H1 (cell line): Measurements from ENCODE around the gene CDH2. TPM values are rescaled to one million over a fixed set of nuclear protein-coding genes. Genes with fewer than 3 reads are reported as not detected.

Experiments
- ASH2L ChIP-seq: fragments of 200-600, 300-600 bp; sonication (generic); IDR thresholded peaks from one replicate; pipeline ENCODE4 v1.7.1; 2017; ENCODE audit warnings: low read length
- BACH1 ChIP-seq: IDR thresholded peaks from 2 replicates; pipeline ENCODE4 v1.6.1; 2012; ENCODE audit warnings: low read length, improper control_type of control experiment
- BRCA1 ChIP-seq: IDR thresholded peaks from 2 replicates; pipeline ENCODE4 v1.6.1; 2012; ENCODE audit warnings: low read depth, low read length, improper control_type of control experiment
- RAD21 ChIP-seq, 2 experiments: IDR thresholded peaks in 1 of 2; conservative IDR thresholded peaks in 1 of 2; 2 replicates each; pipeline ENCODE4 v1.6.1; 2011; ENCODE audit warnings: low read depth in 2 of 2, low read length in 2 of 2, improper control_type of control experiment in 1 of 2, inconsistent platforms in 1 of 2, mild to moderate bottlenecking in 1 of 2, moderate library complexity in 1 of 2
- RBBP5 ChIP-seq: IDR thresholded peaks from 2 replicates; pipeline ENCODE4 v1.7.1; 2012; ENCODE audit warnings: low read depth, mild to moderate bottlenecking, inconsistent platforms, low read length, moderate library complexity, borderline replicate concordance
- polyA plus RNA-seq, 7 experiments: library from polyadenylated mRNA; depleted of rRNA in 3 of 7; stranded (reverse) in 5 of 7; unstranded in 2 of 7; fragments of >200 nt in 5 of 7; fragments of 200-250 nt in 2 of 7; gene quantifications; 1 replicate in 5 of 7; 2 replicates in 1 of 7; 4 replicates in 1 of 7; pipeline versions ENCODE4 v1.2.1 to v1.2.3, GENCODE V29; 2011 to 2013; ENCODE audit warnings: missing spikeins in 2 of 7, mixed read lengths in 2 of 7
- total RNA-seq: library from RNA; stranded (reverse); fragmentation: NEBNext Ultra II Directional; extraction: Animal tissue kit (Norgen Biotek cat#: 25700); gene quantifications from 2 replicates; pipeline ENCODE4 v1.2.1, GENCODE V29; 2021

CDH2 gene
- total and polyA plus RNA-seq, 2 of the 8 experiments (the other 6 are each of a cell fraction or from before 2014, with no cell fraction given) = 15.0 to 56.5 TPM

DNA sequence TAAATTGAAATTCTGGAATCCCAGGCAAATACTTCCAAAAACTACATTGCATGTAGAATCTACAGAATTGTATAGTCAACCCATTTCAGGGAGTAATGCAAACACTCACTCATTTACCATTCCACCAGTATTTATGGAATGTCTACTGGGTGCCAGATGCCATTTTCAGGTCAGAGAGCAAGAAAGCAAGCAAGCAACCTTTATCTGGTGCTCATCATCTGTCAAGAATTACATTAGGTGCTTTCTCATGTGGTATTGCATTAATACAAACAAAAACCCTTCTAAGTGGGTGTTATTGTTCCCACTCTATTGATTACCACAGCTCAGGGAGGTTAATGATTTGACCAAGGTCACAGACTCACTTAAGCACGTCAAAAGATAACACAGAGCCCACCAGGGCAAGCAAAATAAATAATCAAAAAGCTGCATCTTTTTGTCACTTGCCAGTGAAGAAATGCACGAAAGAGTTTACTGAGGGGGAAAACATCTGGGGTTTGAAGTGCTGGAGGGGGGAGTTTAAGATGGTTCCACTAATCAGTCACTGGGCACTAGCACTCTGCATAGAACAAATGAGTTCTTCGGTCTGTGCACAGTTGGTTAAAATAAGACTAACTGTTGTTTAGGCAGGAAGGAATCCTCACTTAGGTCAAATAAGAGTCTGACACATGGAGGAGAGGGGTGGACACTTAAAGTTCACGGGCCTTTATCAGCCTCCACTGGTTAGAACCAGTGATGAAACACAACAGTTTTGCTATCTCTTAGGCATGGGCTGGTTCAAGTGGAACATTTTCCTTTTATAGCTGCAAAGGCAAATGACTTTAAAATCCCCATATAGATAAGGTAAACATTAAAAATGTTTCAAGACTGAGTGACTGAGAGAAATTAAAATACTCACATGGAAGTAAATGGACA lies 208.8 kb downstream of the CDH2 start (continued):
- TF ChIP-seq ASH2L (no peak), RBBP5 (no peak), RAD21 (IDR thresholded peaks at IDR 0.05 in 1 of 2, conservative IDR thresholded peaks at IDR 0.05 in 1 of 2; ENCODE audit: low read depth in 2 of 2, low read length in 2 of 2) (no peak), BRCA1 (no peak), BACH1 (no peak)
- TF ChIP-seq, all 59 proteins: peak for 0
